DND-41 (cell line): ENCODE measurements around the gene S1PR2.

ENCODE experiments used
- EZH2 ChIP-seq: IDR thresholded peaks from 3 replicates; pipeline ENCODE4 v1.6.1; 2012; ENCODE audit warnings: borderline replicate concordance, low read depth, mild to moderate bottlenecking, moderate library complexity, low read length, inconsistent platforms; ENCODE audit not compliant: severe bottlenecking
- TF ChIP-seq, protein P1 (sequence below): IDR thresholded peaks from 2 replicates; pipeline ENCODE4 v1.5.1; 2012; ENCODE audit warnings: borderline replicate concordance, low read length, moderate library complexity, mild to moderate bottlenecking; ENCODE audit not compliant: poor library complexity, severe bottlenecking; ENCODE audit errors: extremely low read depth

DNA sequence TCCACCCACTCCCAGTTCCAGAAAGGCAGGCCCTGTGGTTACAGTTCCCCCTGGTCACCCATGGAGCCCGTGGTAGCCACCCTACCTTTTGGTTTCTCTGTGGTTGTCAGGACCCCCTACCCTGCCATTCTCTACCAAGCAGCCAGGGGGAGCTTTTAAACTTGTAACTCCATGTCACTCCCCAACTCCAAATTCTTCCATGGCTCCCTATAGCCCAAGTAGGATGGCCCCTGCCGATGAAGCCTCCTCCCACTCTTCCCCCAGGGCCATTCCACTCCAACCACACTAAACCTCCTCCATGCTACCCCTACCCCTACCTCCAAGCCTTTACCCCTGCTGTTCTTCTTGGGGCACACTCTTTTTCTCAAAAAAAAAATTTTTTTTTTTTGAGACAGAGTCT, 2.2 kb downstream of the S1PR2 start:
- TF ChIP-seq, protein P1, sequence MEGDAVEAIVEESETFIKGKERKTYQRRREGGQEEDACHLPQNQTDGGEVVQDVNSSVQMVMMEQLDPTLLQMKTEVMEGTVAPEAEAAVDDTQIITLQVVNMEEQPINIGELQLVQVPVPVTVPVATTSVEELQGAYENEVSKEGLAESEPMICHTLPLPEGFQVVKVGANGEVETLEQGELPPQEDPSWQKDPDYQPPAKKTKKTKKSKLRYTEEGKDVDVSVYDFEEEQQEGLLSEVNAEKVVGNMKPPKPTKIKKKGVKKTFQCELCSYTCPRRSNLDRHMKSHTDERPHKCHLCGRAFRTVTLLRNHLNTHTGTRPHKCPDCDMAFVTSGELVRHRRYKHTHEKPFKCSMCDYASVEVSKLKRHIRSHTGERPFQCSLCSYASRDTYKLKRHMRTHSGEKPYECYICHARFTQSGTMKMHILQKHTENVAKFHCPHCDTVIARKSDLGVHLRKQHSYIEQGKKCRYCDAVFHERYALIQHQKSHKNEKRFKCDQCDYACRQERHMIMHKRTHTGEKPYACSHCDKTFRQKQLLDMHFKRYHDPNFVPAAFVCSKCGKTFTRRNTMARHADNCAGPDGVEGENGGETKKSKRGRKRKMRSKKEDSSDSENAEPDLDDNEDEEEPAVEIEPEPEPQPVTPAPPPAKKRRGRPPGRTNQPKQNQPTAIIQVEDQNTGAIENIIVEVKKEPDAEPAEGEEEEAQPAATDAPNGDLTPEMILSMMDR, result peak; percentile 66
- TF ChIP-seq EZH2, result no peak
